Neural cell (in vitro differentiated cells): ENCODE results near the gene FXN. TPM values are rescaled to one million over a fixed set of nuclear protein-coding genes. Genes with fewer than 3 reads are reported as not detected.
"Not testable (repeated sequence)": the region's sequence is repeated elsewhere in the genome, so short reads cannot be mapped to it uniquely, and the experiment has no call there.

Experiments
- H2AFZ ChIP-seq: fragments of 200-600, 300-800 bp; sonication (generic), shearing (Covaris generic); 2 replicates; pipeline ENCODE4 v1.6.0; 2014; ENCODE audit warnings: low read depth, mild to moderate bottlenecking, antibody characterized with exemption, low read length, moderate library complexity
- H3F3A ChIP-seq: fragments of 200-600 bp; shearing (Covaris generic); 2 replicates; pipeline ENCODE4 v1.6.1; 2016; ENCODE audit warnings: mild to moderate bottlenecking, moderate library complexity, mixed read lengths, antibody characterized with exemption, low read length; ENCODE audit not compliant: insufficient read depth, poor library complexity, severe bottlenecking
- H3K27ac ChIP-seq: fragments of 200-600, 300-800 bp; sonication (generic), shearing (Covaris generic); 2 replicates; pipeline ENCODE4 v1.5.1; 2014; ENCODE audit warnings: mild to moderate bottlenecking, low read length, moderate library complexity
- H3K27me3 ChIP-seq: fragments of 300-800, 200-600 bp; sonication (generic), shearing (Covaris generic); 2 replicates; pipeline ENCODE4 v1.6.0; 2014; ENCODE audit warnings: mild to moderate bottlenecking, low read depth, low read length, moderate library complexity; ENCODE audit not compliant: insufficient read depth
- H3K36me3 ChIP-seq: fragments of 300-800, 200-600 bp; sonication (generic), shearing (Covaris generic); 2 replicates; pipeline ENCODE4 v1.5.1; 2014; ENCODE audit warnings: mild to moderate bottlenecking, antibody characterized with exemption, low read length, moderate library complexity; ENCODE audit not compliant: insufficient read depth
- H3K4me2 ChIP-seq: fragments of 300-800, 200-600 bp; sonication (generic), shearing (Covaris generic); 2 replicates; pipeline ENCODE4 v1.6.0; 2014; ENCODE audit warnings: mild to moderate bottlenecking, low read length
- H3K4me3 ChIP-seq: fragments of 300-800, 200-600 bp; sonication (generic), shearing (Covaris generic); 2 replicates; pipeline ENCODE4 v1.5.1; 2014; ENCODE audit warnings: mild to moderate bottlenecking, low read length, moderate library complexity
- H3K79me2 ChIP-seq: fragments of 200-600 bp; shearing (Covaris generic); replicated peaks from 2 replicates; pipeline ENCODE4 v1.6.0; 2014; ENCODE audit warnings: mild to moderate bottlenecking, low read length, moderate library complexity; ENCODE audit not compliant: insufficient read depth
- H3K9ac ChIP-seq: fragments of 300-800, 200-600 bp; sonication (generic), shearing (Covaris generic); 2 replicates; pipeline ENCODE4 v1.6.1; 2016; ENCODE audit warnings: mild to moderate bottlenecking, low read length, mixed read lengths
- H3K9me2 ChIP-seq: fragments of 200-600 bp; shearing (Covaris generic); 2 replicates; pipeline ENCODE4 v1.6.1; 2016; ENCODE audit warnings: mild to moderate bottlenecking, low read length, mixed read lengths; ENCODE audit not compliant: insufficient read depth
- H3K9me3 ChIP-seq: fragments of 200-600, 300-800 bp; sonication (generic), shearing (Covaris generic); 2 replicates; pipeline ENCODE4 v1.6.1; 2016; ENCODE audit warnings: mild to moderate bottlenecking, mixed run types, low read length, moderate library complexity, mixed read lengths
- H4K20me1 ChIP-seq: fragments of 200-600 bp; shearing (Covaris generic); 2 replicates; pipeline ENCODE4 v1.6.1; 2016; ENCODE audit warnings: mild to moderate bottlenecking, mixed run types; ENCODE audit not compliant: insufficient read depth
- EP300 ChIP-seq: fragments of 450-650 bp; conservative IDR thresholded peaks from 2 replicates; pipeline ENCODE4 v1.6.1; 2014; ENCODE audit warnings: antibody characterized with exemption, mild to moderate bottlenecking, moderate library complexity; ENCODE audit not compliant: poor library complexity, severe bottlenecking
- EZH2 ChIP-seq: fragments of 200-600, 300-800 bp; shearing (Covaris generic), sonication (generic); IDR thresholded peaks from 2 replicates; pipeline ENCODE4 v1.6.1; 2014; ENCODE audit warnings: antibody characterized with exemption, low read length, borderline replicate concordance, mild to moderate bottlenecking; ENCODE audit not compliant: insufficient read depth, poor library complexity, severe bottlenecking
- MXI1 ChIP-seq: fragments of 450-650 bp; conservative IDR thresholded peaks from 2 replicates; pipeline ENCODE4 v1.6.1; 2014; ENCODE audit warnings: antibody characterized with exemption, mild to moderate bottlenecking; ENCODE audit not compliant: poor library complexity, severe bottlenecking
- RAD21 ChIP-seq: fragments of 450-650 bp; conservative IDR thresholded peaks from 2 replicates; pipeline ENCODE4 v1.6.1; 2014; ENCODE audit warnings: antibody characterized with exemption, mild to moderate bottlenecking, moderate library complexity
- SMC3 ChIP-seq: fragments of 450-650 bp; conservative IDR thresholded peaks from 2 replicates; pipeline ENCODE4 v1.6.1; 2014; ENCODE audit warnings: antibody characterized with exemption, mild to moderate bottlenecking, moderate library complexity; ENCODE audit not compliant: poor library complexity
- TAF1 ChIP-seq: IDR thresholded peaks from 2 replicates; pipeline ENCODE4 v1.6.1; 2012; ENCODE audit warnings: low read depth
- polyA plus RNA-seq: library from polyadenylated mRNA; depleted of rRNA; stranded (reverse); fragments of >200 nt; gene quantifications from 2 replicates; pipeline ENCODE4 v1.2.3, GENCODE V29; 2014
- TF ChIP-seq, protein P1 (sequence below): fragments of 450-650 bp; IDR thresholded peaks from 2 replicates; pipeline ENCODE4 v1.5.1; 2014; ENCODE audit warnings: antibody characterized with exemption, mild to moderate bottlenecking, moderate library complexity; ENCODE audit not compliant: poor library complexity, severe bottlenecking
- TF ChIP-seq, protein P2 (sequence below): IDR thresholded peaks from 2 replicates; pipeline ENCODE4 v1.6.1; 2012; ENCODE audit warnings: borderline replicate concordance

The FXN gene
- polyA plus RNA-seq, 1 donor from 2014 or later: 3.5 TPM

- TF ChIP-seq, protein P1, sequence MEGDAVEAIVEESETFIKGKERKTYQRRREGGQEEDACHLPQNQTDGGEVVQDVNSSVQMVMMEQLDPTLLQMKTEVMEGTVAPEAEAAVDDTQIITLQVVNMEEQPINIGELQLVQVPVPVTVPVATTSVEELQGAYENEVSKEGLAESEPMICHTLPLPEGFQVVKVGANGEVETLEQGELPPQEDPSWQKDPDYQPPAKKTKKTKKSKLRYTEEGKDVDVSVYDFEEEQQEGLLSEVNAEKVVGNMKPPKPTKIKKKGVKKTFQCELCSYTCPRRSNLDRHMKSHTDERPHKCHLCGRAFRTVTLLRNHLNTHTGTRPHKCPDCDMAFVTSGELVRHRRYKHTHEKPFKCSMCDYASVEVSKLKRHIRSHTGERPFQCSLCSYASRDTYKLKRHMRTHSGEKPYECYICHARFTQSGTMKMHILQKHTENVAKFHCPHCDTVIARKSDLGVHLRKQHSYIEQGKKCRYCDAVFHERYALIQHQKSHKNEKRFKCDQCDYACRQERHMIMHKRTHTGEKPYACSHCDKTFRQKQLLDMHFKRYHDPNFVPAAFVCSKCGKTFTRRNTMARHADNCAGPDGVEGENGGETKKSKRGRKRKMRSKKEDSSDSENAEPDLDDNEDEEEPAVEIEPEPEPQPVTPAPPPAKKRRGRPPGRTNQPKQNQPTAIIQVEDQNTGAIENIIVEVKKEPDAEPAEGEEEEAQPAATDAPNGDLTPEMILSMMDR: no peak
Observed at GRCh38 chr9:69090946-69091345, 55.4 kb downstream of the FXN start (continued).

DNA sequence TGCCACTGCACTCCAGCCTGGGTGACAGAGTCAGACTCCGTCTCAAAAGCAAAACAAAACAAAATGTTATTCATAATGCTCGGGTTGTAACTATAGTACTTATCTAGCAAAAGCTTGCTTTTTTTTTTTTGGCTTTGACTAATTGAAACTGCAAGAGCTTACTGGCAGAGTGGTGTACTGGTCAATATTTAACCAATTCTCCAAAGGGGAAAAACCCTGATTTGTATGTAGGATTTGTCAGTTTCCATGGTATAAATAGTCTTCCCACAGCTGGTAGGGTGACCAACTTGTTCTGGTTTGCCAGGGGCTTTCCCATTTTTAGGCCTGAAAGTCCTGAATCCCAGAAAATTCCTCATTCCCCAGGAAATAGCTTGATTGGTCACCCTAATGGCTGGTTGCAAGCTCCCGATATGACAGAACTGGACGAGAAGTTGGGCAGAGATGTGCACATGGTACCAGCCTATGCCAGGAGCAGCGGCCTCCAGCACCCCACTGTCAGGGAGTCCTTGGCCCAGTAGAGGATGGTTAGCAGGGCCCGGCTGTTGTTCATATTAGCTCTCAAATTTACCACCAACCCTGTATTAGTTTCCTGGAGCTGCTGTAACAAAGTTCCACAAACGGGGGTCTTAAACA lies 58.0 kb downstream of the FXN start:
- Histone ChIP-seq H3K27me3 (no peaks in the 10 kb centered on the region), H3K9me3 (no peaks in the 10 kb centered on the region), H2AFZ (no peak overlapping the region), H3F3A (no peaks in the 10 kb centered on the region), H4K20me1 (no peaks in the 10 kb centered on the region), H3K9ac (no peak overlapping the region), H3K9me2 (no peaks in the 10 kb centered on the region), H3K4me3 (no peak overlapping the region), H3K27ac (no peak overlapping the region), H3K36me3 (no peaks in the 10 kb centered on the region), H3K4me2 (no peak overlapping the region), H3K79me2 (no peaks in the 10 kb centered on the region)
- TF ChIP-seq MXI1: no peak
- TF ChIP-seq, protein P1: no peak
- TF ChIP-seq, protein P2, sequence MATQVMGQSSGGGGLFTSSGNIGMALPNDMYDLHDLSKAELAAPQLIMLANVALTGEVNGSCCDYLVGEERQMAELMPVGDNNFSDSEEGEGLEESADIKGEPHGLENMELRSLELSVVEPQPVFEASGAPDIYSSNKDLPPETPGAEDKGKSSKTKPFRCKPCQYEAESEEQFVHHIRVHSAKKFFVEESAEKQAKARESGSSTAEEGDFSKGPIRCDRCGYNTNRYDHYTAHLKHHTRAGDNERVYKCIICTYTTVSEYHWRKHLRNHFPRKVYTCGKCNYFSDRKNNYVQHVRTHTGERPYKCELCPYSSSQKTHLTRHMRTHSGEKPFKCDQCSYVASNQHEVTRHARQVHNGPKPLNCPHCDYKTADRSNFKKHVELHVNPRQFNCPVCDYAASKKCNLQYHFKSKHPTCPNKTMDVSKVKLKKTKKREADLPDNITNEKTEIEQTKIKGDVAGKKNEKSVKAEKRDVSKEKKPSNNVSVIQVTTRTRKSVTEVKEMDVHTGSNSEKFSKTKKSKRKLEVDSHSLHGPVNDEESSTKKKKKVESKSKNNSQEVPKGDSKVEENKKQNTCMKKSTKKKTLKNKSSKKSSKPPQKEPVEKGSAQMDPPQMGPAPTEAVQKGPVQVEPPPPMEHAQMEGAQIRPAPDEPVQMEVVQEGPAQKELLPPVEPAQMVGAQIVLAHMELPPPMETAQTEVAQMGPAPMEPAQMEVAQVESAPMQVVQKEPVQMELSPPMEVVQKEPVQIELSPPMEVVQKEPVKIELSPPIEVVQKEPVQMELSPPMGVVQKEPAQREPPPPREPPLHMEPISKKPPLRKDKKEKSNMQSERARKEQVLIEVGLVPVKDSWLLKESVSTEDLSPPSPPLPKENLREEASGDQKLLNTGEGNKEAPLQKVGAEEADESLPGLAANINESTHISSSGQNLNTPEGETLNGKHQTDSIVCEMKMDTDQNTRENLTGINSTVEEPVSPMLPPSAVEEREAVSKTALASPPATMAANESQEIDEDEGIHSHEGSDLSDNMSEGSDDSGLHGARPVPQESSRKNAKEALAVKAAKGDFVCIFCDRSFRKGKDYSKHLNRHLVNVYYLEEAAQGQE: no peak
- no peak for TF ChIP-seq EP300
- no peak for TF ChIP-seq EZH2
- no peak for TF ChIP-seq SMC3
- no peak for TF ChIP-seq TAF1
- no peak for TF ChIP-seq RAD21

- H4K20me1 ChIP-seq, H3K9me2 ChIP-seq, H2AFZ ChIP-seq, H3K27me3 ChIP-seq, H3K27ac ChIP-seq, H3K4me2 ChIP-seq, H3K36me3 ChIP-seq, H3K79me2 ChIP-seq, H3K4me3 ChIP-seq, H3K9me3 ChIP-seq, H3F3A ChIP-seq, H3K9ac ChIP-seq: not testable (repeated sequence)
Observed at GRCh38 chr9:69094361-69095135, 59.0 kb downstream of the FXN start.
